K562 (cell line): ENCODE results near the gene PITHD1. TPM values are rescaled to one million over a fixed set of nuclear protein-coding genes. Genes with fewer than 3 reads are reported as not detected.

Source experiments
- BCOR ChIP-seq: fragments of 450-650 bp; IDR thresholded peaks from 2 replicates; pipeline ENCODE4 v1.6.1; 2016
- CBFA2T2 ChIP-seq: fragments of 450-650 bp; conservative IDR thresholded peaks from 2 replicates; pipeline ENCODE4 v1.6.1; 2017; ENCODE audit warnings: mild to moderate bottlenecking
- CBFB ChIP-seq: sonication (generic); formaldehyde crosslinking; IDR thresholded peaks from 2 replicates; pipeline ENCODE4 v1.4.0; 2020; ENCODE audit warnings: mild to moderate bottlenecking, missing genetic modification reagents
- CHD1 ChIP-seq: fragments of 200-600 bp; sonication (generic); IDR thresholded peaks from one replicate; pipeline ENCODE4 v1.6.1; 2012; ENCODE audit warnings: mild to moderate bottlenecking, moderate library complexity, low read length, inconsistent platforms
- HBP1 ChIP-seq: fragments of 450-650 bp; formaldehyde crosslinking; IDR thresholded peaks from 2 replicates; pipeline ENCODE4 v1.4.0; 2022; ENCODE audit warnings: missing genetic modification characterization
- JUND ChIP-seq, 2 experiments: IDR thresholded peaks; 2 replicates in 1 of 2; 3 replicates in 1 of 2; pipeline ENCODE4 v1.6.1; 2011; ENCODE audit warnings: borderline replicate concordance in 2 of 2, low read depth in 2 of 2, low read length in 2 of 2, improper control_type of control experiment in 1 of 2, missing biosample characterization in 1 of 2, missing genetic modification characterization in 1 of 2, missing genetic modification reagents in 1 of 2
- KDM1A ChIP-seq, 2 experiments: fragments of 450-650 bp; IDR thresholded peaks; 2 replicates each; pipeline ENCODE4 v1.6.1; 2016; ENCODE audit warnings: mild to moderate bottlenecking in 2 of 2
- KLF16 ChIP-seq: IDR thresholded peaks from 2 replicates; pipeline ENCODE4 v1.6.1; 2016; ENCODE audit warnings: antibody characterized with exemption
- NR3C1 ChIP-seq: sonication (generic); formaldehyde crosslinking; IDR thresholded peaks from 2 replicates; pipeline ENCODE4 v1.8.1; 2022; ENCODE audit warnings: missing genetic modification reagents
- PCBP2 ChIP-seq: fragments of 200-400 bp; formaldehyde crosslinking; IDR thresholded peaks from 2 replicates; pipeline ENCODE4 v1.6.1; 2018; ENCODE audit warnings: low read length, low read depth, mild to moderate bottlenecking, moderate library complexity; ENCODE audit not compliant: poor library complexity, severe bottlenecking
- PURB ChIP-seq: sonication (generic); formaldehyde crosslinking; IDR thresholded peaks from 2 replicates; pipeline ENCODE4 v1.9.0; 2021; ENCODE audit warnings: low read depth, mild to moderate bottlenecking, missing genetic modification reagents
- RREB1 ChIP-seq: fragments of 250-450 bp; sonication (Bioruptor Pico); IDR thresholded peaks from 2 replicates; pipeline ENCODE4 v1.4.0; 2020
- SRSF3 ChIP-seq: fragments of 200-400 bp; formaldehyde crosslinking; IDR thresholded peaks from 2 replicates; pipeline ENCODE4 v1.6.1; 2016; ENCODE audit warnings: mild to moderate bottlenecking, low read length, moderate library complexity; ENCODE audit not compliant: insufficient read depth
- U2AF2 ChIP-seq: fragments of 200-400 bp; formaldehyde crosslinking; optimal IDR thresholded peaks from 2 replicates; pipeline ENCODE3; 2017; ENCODE audit warnings: low read depth, mild to moderate bottlenecking, low read length
- ZBTB17 ChIP-seq: fragments of 450-650 bp; formaldehyde crosslinking; IDR thresholded peaks from 2 replicates; pipeline ENCODE4 v1.4.0; 2020; ENCODE audit warnings: mild to moderate bottlenecking
- ZNF197 ChIP-seq: fragments of 200-800 bp; sonication (Bioruptor generic); IDR thresholded peaks from 2 replicates; pipeline ENCODE4 v1.6.1; 2016; ENCODE audit warnings: low read depth, missing genetic modification characterization, missing compliant biosample characterization
- ZNF398 ChIP-seq: fragments of 250-450 bp; sonication (Bioruptor Pico); IDR thresholded peaks from 2 replicates; pipeline ENCODE4 v1.8.0; 2021; ENCODE audit warnings: moderate library complexity, mild to moderate bottlenecking, inconsistent platforms
- ZNF431 ChIP-seq: sonication (generic); formaldehyde crosslinking; IDR thresholded peaks from 2 replicates; pipeline ENCODE4 v1.8.0; 2022; ENCODE audit warnings: mild to moderate bottlenecking, missing genetic modification reagents
- ZNF699 ChIP-seq: fragments of 250-450 bp; sonication (Bioruptor Pico); IDR thresholded peaks from 2 replicates; pipeline ENCODE4 v1.8.0; 2021; ENCODE audit warnings: mild to moderate bottlenecking, moderate library complexity; ENCODE audit not compliant: insufficient replicate concordance
- polyA plus RNA-seq, 8 experiments: library from polyadenylated mRNA; depleted of rRNA in 4 of 8; stranded (reverse) in 5 of 8; unstranded in 3 of 8; fragments of >200 nt; fragmentation: Nextera tagmentation in 2 of 8; fragmentation: Illumina TruSeq in 1 of 8; extraction: Ambion mirVana in 2 of 8; extraction: Trizol in 1 of 8; gene quantifications; 2 replicates each; pipeline versions ENCODE4 v1.2.1 to v1.2.3, GENCODE V29; 2011 to 2014; ENCODE audit warnings: inconsistent platforms in 1 of 8, missing spikeins in 1 of 8
- total RNA-seq, 7 experiments: library from RNA; depleted of rRNA in 6 of 7; stranded (reverse); fragments of >200 nt in 6 of 7; fragmentation: Illumina TruSeq in 2 of 7; extraction: Trizol in 2 of 7; gene quantifications; 2 replicates each; pipeline versions ENCODE4 v1.2.1 to v1.2.3, GENCODE V29; 2011 to 2021; ENCODE audit warnings: low replicate concordance in 1 of 7

The PITHD1 gene
- total and polyA plus RNA-seq, 9 of the 15 experiments (the other 6 are each of a cell fraction or from before 2014, with no cell fraction given): 46.5 to 175 (median 149) TPM

- TF ChIP-seq ZNF699 (CRISPR knock-in tag): no peak
- TF ChIP-seq RREB1 (CRISPR knock-in tag): no peak
- TF ChIP-seq ZNF398: no peak
- peak; percentile 18 to 61; a peak in 1 of 4 replicates for TF ChIP-seq KDM1A (IDR thresholded peaks at IDR 0.05)
- TF ChIP-seq PCBP2: no peak
- no peak for TF ChIP-seq CHD1
- peak; percentile 74; the same call in 1 of the 2 replicates for TF ChIP-seq JUND (IDR thresholded peaks at IDR 0.05; ENCODE audit: borderline replicate concordance, low read depth, low read length)
- TF ChIP-seq JUND (tag; IDR thresholded peaks at IDR 0.05; ENCODE audit: borderline replicate concordance, low read depth, low read length): peak; percentile 46; the same call in 1 of the 3 replicates
- TF ChIP-seq CBFA2T2: no peak
- no peak for TF ChIP-seq BCOR
- no peak for TF ChIP-seq NR3C1 (CRISPR knock-in tag)
- no peak for TF ChIP-seq ZNF431
- TF ChIP-seq KLF16: no peak
- no peak for TF ChIP-seq HBP1 (CRISPR knock-in tag)
- no peak for TF ChIP-seq ZBTB17 (CRISPR knock-in tag)
- TF ChIP-seq SRSF3: no peak
- TF ChIP-seq ZNF197 (CRISPR knock-in tag): no peak
- no peak for TF ChIP-seq CBFB
- TF ChIP-seq PURB (CRISPR knock-in tag): no peak
- no peak for TF ChIP-seq U2AF2
Measured at GRCh38 chr1:23732363-23733224, 45.6 kb upstream of the PITHD1 start (continued).
